HG02938 (cell line): ENCODE data around the gene SPEF2.

Experiments used
- ATAC-seq: cut with Tn5 transposase; IDR thresholded peaks from one replicate; pipeline ENCODE4 v1.9.1; 2021; ENCODE audit warnings: mild to moderate bottlenecking, moderate library complexity; ENCODE audit not compliant: unreplicated experiment

Gene SPEF2

GRCh38 chr5:35717718-35718117 lies 100.1 kb downstream of the SPEF2 start:
- ATAC-seq: no peak

- no peak for ATAC-seq
Observed at GRCh38 chr5:35735718-35736117, 118.1 kb downstream of the SPEF2 start.

GRCh38 chr5:35736280-35736679 lies 118.6 kb downstream of the SPEF2 start:
- no peak for ATAC-seq

- ATAC-seq: no peak
Observed at GRCh38 chr5:35741126-35741716, 123.6 kb downstream of the SPEF2 start.

- ATAC-seq: no peak
Observed at GRCh38 chr5:35741971-35742370, 124.3 kb downstream of the SPEF2 start.

GRCh38 chr5:35743644-35744043 lies 126.0 kb downstream of the SPEF2 start:
- ATAC-seq: no peak

- ATAC-seq: no peak
Observed at GRCh38 chr5:35745193-35745592, 127.5 kb downstream of the SPEF2 start.

- no peak for ATAC-seq
Observed at GRCh38 chr5:35745660-35746059, 128.0 kb downstream of the SPEF2 start.

- ATAC-seq: no peak
Observed at GRCh38 chr5:35752012-35752411, 134.3 kb downstream of the SPEF2 start.

- ATAC-seq: no peak
Observed at GRCh38 chr5:35753500-35753899, 135.8 kb downstream of the SPEF2 start.

GRCh38 chr5:35754481-35754880 lies 136.8 kb downstream of the SPEF2 start:
- ATAC-seq: no peak

GRCh38 chr5:35755966-35756365 lies 138.3 kb downstream of the SPEF2 start:
- ATAC-seq: no peak

GRCh38 chr5:35758151-35758724 lies 140.6 kb downstream of the SPEF2 start:
- no peak for ATAC-seq

- no peak for ATAC-seq
Observed at GRCh38 chr5:35761541-35761940, 143.9 kb downstream of the SPEF2 start.

GRCh38 chr5:35762368-35762767 lies 144.7 kb downstream of the SPEF2 start:
- ATAC-seq: no peak

- ATAC-seq: no peak
Observed at GRCh38 chr5:35765921-35766320, 148.3 kb downstream of the SPEF2 start.

GRCh38 chr5:35771300-35771699 lies 153.6 kb downstream of the SPEF2 start:
- ATAC-seq: no peak

GRCh38 chr5:35771839-35772238 lies 154.2 kb downstream of the SPEF2 start:
- no peak for ATAC-seq

- no peak for ATAC-seq
Observed at GRCh38 chr5:35773967-35774366, 156.3 kb downstream of the SPEF2 start.

GRCh38 chr5:35776757-35777156 lies 159.1 kb downstream of the SPEF2 start:
- no peak for ATAC-seq

- peak; percentile 59 for ATAC-seq
Observed at GRCh38 chr5:35777358-35778087, 159.9 kb downstream of the SPEF2 start.

- ATAC-seq: no peak
Observed at GRCh38 chr5:35778259-35778769, 160.7 kb downstream of the SPEF2 start.
